Fibroblast of lung (primary cell): Measurements from ENCODE around the gene TMEM26.

Source experiments
- CTCF ChIP-seq, 2 donors: IDR thresholded peaks in 1 of 2; conservative IDR thresholded peaks in 1 of 2; 1 replicate in 1 of 2; 2 replicates in 1 of 2; pipeline ENCODE4 v1.5.1; 2011 to 2012; ENCODE audit warnings: low read length in 2 of 2, control low read depth in 1 of 2, inconsistent platforms in 1 of 2, low read depth in 1 of 2, mild to moderate bottlenecking in 1 of 2
- EZH2 ChIP-seq: IDR thresholded peaks from 2 replicates; pipeline ENCODE4 v1.5.1; 2012; ENCODE audit warnings: low read length, control low read depth, mild to moderate bottlenecking; ENCODE audit errors: missing control alignments

GRCh38 chr10:61465171-61465496 is 12.0 kb upstream of the TMEM26 start:
- peak in 1 of 2 donors; percentile 18 for TF ChIP-seq CTCF (conservative IDR thresholded peaks at IDR 0.05 in 1 of 2, IDR thresholded peaks at IDR 0.05 in 1 of 2; ENCODE audit: low read depth in 1 of 2, low read length in 2 of 2)
- TF ChIP-seq EZH2: no peak
